Raji (cell line): ENCODE measurements around the gene MTCL3.

Experiments used
- POLR2A ChIP-seq: IDR thresholded peaks from 2 replicates; pipeline ENCODE4 v1.6.1; 2011; ENCODE audit warnings: low read depth, low read length, control low read depth; ENCODE audit not compliant: insufficient read depth

MTCL3 gene

GRCh38 chr6:127460465-127460864 is 58.7 kb downstream of the MTCL3 start:
- TF ChIP-seq POLR2A, result no peak

- no peak for TF ChIP-seq POLR2A
These were observed 59.9 kb downstream of the MTCL3 start, which contains the start of gene KIAA0408 for GRCh38 chr6:127459231-127459641. Gene KIAA0408 (minus strand): TSS chr6:127459389. CDS start chr6:127453981, 5,408 bp downstream.

- TF ChIP-seq POLR2A, result no peak
These were observed 60.3 kb downstream of the MTCL3 start for GRCh38 chr6:127458817-127459216.

- no peak for TF ChIP-seq POLR2A
These were observed 60.9 kb downstream of the MTCL3 start for GRCh38 chr6:127458222-127458621.

GRCh38 chr6:127457456-127458064 is 61.6 kb downstream of the MTCL3 start:
- TF ChIP-seq POLR2A, result no peak

- TF ChIP-seq POLR2A, result no peak
These were observed 62.7 kb downstream of the MTCL3 start for GRCh38 chr6:127456465-127456864.

- TF ChIP-seq POLR2A, result no peak
These were observed 65.1 kb downstream of the MTCL3 start for GRCh38 chr6:127453845-127454619.

- TF ChIP-seq POLR2A, result no peak
These were observed 66.3 kb downstream of the MTCL3 start for GRCh38 chr6:127452803-127453202.

GRCh38 chr6:127451388-127451787 is 67.7 kb downstream of the MTCL3 start:
- no peak for TF ChIP-seq POLR2A

GRCh38 chr6:127447780-127448179 is 71.4 kb downstream of the MTCL3 start:
- TF ChIP-seq POLR2A, result no peak

- TF ChIP-seq POLR2A, result no peak
These were observed 72.8 kb downstream of the MTCL3 start for GRCh38 chr6:127446356-127446755.

- no peak for TF ChIP-seq POLR2A
These were observed 77.3 kb downstream of the MTCL3 start for GRCh38 chr6:127441881-127442280.

GRCh38 chr6:127439718-127440117 is 79.4 kb downstream of the MTCL3 start:
- TF ChIP-seq POLR2A, result no peak

GRCh38 chr6:127436578-127437110 is 82.5 kb downstream of the MTCL3 start:
- no peak for TF ChIP-seq POLR2A

- no peak for TF ChIP-seq POLR2A
These were observed 83.4 kb downstream of the MTCL3 start for GRCh38 chr6:127435626-127436220.

GRCh38 chr6:127434651-127435050 is 84.5 kb downstream of the MTCL3 start:
- no peak for TF ChIP-seq POLR2A
